Adipose tissue (tissue), 3 donors: ENCODE data around the gene PHF24. TPM values are rescaled to one million over a fixed set of nuclear protein-coding genes. Genes with fewer than 3 reads are reported as not detected.

ENCODE experiments used
- H3K27ac ChIP-seq: one replicate; pipeline ENCODE4 v1.5.1; 2013; ENCODE audit warnings: low read depth, low read length
- WGBS, 3 donors: extraction: QIAGEN DNeasy Blood & Tissue Kit; methylation state at CpG; one replicate each; pipeline ENCODE4 v1.1.7; 2013; 5-methylcytosine and 5-hydroxymethylcytosine counted together
- polyA plus RNA-seq, 3 donors: library from polyadenylated mRNA; stranded (reverse); fragments of 200-250 nt; gene quantifications; one replicate each; pipeline ENCODE4 v1.2.3, GENCODE V29; 2013
- donor health status: healthy with polysubstance abuse.
- donor health status: Bipolar disorder and iron deficiency.
- donor health status: healthy.

Gene PHF24
- polyA plus RNA-seq, 3 donors, result 0.03 to 0.34 (median 0.19) TPM

DNA sequence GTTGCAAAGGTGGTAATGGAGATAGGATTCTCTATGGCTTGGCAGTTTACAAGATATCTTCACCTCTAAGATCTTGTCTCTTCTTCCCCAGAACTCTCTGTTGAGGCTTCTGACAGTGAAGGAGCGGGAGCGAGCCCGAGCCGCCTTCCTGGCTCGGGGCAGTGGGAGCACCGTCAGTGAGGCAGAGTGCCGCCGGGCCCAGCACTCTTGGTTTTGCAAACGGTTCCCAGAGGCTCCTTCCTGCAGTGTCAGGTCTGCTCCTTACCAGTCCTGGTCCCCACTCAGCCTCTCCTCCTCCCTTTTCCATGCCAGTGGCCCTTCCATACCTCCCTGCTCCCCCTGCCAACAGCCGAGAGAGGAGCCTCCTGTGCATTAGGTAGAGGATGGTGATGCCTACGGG lies 18.9 kb downstream of the PHF24 start:
- WGBS, 3 donors, result 84 to 92% (median 90%) methylated on average over 11 of the region's 11 CpGs
- H3K27ac ChIP-seq, result no peak overlapping the region

DNA sequence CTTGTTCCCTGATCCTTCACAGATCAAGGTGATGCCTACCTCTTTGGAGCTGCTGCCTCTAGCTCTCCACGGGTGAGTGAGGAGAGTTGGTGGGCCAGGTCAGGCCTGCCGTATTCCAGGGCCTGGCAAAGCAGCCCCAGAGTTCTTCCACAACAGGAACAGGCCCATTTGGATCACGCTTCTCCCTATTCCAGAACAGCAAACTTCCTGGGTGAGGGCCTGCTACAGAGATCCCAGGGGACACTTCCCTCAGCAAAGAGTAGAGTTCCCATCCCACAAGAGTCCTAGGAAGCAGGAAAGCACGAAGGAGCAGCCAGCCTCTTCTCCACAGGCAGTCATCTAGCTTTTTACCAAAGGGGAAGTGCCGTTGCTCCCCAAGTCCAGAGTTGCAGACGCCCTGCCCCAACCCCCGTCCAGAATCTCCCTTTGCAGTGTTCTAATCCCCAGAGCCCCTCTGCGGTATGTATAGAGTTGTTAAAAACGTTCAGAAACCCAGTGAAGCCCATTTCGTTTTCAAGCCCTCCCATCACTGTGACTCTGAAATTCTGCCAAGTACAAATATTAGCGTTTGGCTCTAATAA lies 22.2 kb downstream of the PHF24 start:
- no peak overlapping the region for H3K27ac ChIP-seq
- WGBS, 3 donors, result 55 to 72% (median 58%) methylated on average over 11 of the region's 11 CpGs

DNA sequence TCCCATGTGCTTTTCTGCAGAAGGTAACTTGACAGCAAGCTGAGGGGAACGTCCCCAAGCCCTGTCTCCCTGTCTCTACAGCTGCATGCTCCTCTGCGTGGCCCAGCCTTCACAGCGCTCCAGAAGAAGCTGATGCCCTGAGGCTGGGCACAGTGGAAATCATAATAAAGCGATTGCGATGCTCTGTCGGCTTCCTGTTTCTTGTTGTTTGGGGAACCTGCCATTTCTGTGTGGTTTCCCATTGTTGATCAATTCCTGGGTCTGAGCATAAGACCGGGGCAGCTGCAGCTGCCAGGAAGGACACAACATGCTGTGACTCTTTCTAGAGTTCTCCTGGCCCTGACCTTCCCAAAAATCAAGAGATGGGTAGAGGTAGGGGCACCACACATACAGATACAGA lies 24.3 kb downstream of the PHF24 start:
- no peak overlapping the region for H3K27ac ChIP-seq
- 43 to 78% (median 51%) methylated on average over 7 of the region's 7 CpGs for WGBS, 3 donors

DNA sequence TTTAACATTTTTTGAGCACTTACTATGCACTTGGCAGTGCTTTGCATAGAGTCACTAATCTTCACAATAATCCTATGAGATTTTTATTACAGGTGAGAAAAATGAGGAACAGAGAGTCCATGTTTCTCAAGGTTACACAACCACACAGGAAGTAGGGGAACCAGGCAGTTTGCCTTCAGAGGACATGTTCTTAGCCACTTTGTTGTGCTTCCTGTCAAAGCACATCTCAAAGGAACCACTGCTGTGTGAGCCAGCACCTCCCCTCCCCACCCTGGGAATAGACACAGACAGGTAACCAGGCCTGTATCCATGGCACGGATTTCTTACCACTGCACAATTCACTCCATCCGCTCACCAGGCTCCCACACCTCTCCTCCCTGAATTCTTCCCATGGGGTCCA lies 25.1 kb downstream of the PHF24 start:
- WGBS, 3 donors, result 69 to 88% (median 79%) methylated on average over 2 of the region's 2 CpGs
- no peak overlapping the region for H3K27ac ChIP-seq

DNA sequence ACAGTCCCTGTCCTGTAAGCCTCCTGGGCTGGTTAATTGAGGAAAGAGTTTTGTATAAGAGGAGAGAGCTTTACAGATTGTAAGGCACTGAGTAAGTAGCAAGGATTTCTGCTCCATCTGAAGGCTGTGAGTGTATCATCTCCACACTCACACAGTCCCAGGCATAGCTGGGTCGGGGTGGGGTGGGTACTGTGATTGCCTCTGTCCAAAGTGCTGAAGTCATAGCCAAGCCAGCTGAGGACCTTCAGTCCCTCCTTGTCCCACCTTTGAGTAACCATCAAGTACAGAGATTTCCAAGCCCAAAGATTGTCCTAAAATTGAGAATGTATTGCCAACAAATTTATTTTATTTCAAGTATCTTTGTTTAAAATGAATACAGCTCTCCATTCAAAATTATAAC lies 26.0 kb downstream of the PHF24 start:
- no peak overlapping the region for H3K27ac ChIP-seq
- 0 to 3% (median 0%) methylated on average over 1 of the region's 1 CpG for WGBS, 3 donors

DNA sequence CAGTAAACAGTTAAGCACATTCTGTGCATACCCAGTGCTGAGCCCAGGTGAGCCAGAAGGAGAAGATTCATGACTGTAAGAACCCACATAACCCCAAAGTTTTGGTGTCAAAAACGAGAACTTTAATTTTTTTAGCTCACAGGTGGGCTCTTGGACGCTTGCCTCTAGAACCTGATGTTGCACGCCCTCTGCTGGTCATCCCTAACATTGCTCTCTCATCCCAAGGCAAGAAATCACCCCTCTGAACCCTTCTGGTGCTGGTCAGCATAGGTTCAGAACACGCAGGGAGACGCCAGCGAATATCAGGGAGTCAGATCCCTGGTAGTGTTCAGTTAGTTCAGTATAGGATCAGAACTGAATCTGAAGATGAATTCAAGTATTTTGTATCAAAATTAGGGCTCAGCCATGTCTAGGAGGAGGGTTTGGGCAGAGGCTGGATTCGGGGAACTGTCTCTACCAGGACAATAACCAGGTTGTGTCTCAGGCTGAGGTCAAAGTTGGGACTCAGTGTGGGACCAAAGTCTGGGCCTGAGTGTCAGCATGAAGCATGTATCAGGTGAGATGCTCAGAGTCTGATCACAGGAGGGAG lies 27.3 kb downstream of the PHF24 start:
- WGBS, 3 donors, result 16 to 20% (median 18%) methylated on average over 7 of the region's 7 CpGs
- H3K27ac ChIP-seq, result no peak overlapping the region

DNA sequence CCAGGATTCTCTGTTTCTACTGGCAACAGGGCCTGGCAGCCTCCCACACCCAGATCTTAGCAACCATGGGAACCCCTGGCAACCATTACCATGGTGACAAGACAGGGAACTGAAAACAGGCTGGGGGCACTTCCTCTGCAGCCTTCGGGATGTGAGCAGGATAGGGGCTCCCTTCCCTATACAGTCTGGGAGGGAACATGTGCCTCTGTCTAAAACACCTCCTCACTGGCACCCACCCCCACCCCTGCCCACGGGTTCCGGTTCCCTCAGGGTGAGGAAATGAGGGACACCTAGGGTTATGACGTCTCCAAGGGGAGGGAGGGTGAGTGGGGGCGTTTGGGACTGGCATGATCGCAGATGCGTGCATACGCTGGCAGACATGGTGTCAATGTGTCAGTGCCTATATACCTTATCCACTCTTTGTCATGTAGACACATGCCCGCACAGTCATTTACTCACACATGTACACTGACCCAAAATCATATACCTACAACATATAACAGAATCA lies 28.5 kb downstream of the PHF24 start:
- 36 to 45% (median 37%) methylated on average over 9 of the region's 9 CpGs for WGBS, 3 donors
- no peak overlapping the region for H3K27ac ChIP-seq

DNA sequence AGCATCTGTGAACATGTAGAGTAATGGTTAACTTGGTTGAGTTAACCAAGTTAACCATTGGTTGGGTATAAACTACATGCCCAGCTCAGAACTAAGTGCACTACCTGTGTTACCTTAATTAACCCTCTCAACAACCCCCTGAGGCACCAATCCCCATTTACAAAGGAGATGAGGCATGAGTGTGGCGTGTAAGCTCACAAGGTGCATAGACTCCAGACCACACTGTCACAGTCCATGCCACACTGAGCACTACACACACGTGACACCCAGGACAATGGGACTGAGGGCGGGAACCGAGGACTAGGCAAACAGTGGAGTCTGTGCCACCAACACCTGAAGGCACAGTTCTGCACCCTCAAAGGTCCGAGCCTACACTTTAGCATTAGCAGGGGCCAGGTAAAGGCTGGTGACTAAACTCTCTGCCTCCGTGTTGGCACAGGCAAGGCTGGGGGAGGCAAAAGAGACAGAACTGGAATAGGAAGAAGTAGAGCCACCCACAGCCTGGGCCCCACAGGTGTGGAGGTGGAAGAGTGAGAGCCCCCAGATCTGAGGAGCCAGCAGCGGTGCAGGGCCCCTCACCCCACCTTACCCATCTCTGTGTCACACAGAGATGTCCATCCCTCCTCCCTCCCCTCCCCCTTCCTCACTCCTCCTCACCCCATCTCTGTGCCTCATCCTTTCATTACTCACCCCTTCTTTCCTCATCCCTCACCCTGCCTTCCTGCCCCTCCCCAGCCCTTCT lies 29.2 kb downstream of the PHF24 start:
- WGBS, 3 donors, result 53 to 81% (median 78%) methylated on average over 6 to 7 of the region's 7 CpGs
- H3K27ac ChIP-seq, result no peak overlapping the region

DNA sequence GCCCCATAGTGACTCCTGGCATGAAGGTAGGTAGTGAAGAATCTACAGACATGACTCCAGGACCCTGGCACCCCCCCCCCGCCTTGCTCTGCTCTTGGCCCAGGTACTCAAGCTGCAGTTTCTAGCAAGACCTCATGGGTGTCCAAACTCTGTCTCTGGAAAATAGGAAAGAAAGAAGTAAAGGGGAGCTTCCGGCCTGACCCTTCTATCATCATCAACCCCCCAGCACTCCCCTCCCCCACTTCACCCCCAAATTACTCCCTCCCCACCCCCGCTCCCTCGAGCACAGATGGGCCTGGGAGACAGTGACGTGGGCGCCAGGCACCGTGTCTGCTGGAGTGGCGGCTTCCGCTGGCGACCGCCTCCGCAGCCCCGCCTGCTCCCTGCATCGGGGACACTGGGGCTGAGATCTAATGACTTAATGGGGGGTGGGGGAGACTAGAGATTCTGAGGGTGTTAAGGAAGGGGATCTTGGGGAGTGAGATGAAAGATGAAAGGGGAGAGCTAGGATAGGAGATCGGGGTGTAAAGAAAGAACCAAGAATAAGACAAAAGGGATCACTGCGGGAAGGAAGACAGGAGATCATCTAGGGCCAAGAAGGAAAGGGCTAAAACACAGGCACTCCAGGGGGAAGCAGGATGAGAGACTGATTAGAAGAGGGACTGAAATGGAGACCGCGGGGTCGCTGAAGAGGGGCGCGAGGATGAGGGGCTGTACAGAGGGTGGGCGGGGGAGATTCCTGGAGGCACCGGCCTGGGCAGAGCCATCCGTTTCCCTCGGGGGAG lies 30.3 kb downstream of the PHF24 start:
- H3K27ac ChIP-seq, result no peak overlapping the region
- WGBS, 3 donors, result 18 to 27% (median 26%) methylated on average over 25 of the region's 25 CpGs

DNA sequence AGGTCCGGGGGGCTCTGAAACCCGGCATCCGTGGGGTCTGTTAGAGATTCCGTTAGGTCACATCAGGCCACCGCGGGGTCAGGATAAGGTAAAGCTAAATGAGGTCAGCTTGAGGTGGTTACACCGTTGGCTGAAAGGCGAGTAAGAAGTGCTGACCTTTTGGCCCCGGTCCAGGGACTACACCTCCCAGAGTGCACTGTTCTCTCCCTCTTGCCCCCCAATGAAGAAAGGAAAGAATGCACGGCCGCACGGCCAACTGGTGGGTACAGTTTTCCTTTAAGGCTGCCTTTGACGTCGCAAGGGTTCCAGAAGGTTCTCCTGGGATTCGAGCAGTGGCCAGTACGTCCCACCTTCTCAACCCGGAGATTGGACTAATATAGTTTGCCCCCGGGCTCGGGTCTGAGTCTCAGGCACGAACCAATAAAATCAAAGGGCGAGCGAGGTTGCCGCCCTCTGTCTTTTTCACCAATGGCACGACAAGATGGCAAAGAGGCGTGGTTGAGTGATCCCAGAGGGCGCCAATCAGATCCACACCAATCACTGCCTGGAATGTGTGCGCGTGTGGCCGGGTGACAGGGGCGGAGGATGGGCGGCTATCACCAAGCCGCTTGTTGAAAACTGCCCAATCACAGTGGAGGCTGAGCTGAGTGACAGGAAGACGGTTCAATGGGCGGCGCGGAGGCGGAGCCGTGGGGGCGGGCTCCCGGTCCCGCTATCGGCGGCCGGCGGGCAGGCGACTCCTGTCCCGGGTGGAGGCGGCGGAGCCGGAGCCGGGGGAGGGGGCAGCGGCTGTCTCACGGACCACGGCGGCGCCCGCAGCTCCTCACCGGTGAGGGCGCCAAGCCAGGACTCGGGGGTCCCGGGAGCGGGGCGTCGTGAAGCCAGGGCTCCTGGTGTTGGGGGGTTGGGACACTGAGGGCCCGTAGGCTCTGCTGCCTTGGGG lies 31.2 kb downstream of the PHF24 start, which contains the start of gene DNAJB5:
Gene DNAJB5 (plus strand): TSS at position 743 of the 943 bp plus-strand sequence. CDS start 886 bp downstream, outside the sequence.
- H3K27ac ChIP-seq, result peak within 1 kb of the TSS; percentile 29
- 0 to 1% (median 0%) methylated on average over 65 of the region's 65 CpGs for WGBS, 3 donors

DNA sequence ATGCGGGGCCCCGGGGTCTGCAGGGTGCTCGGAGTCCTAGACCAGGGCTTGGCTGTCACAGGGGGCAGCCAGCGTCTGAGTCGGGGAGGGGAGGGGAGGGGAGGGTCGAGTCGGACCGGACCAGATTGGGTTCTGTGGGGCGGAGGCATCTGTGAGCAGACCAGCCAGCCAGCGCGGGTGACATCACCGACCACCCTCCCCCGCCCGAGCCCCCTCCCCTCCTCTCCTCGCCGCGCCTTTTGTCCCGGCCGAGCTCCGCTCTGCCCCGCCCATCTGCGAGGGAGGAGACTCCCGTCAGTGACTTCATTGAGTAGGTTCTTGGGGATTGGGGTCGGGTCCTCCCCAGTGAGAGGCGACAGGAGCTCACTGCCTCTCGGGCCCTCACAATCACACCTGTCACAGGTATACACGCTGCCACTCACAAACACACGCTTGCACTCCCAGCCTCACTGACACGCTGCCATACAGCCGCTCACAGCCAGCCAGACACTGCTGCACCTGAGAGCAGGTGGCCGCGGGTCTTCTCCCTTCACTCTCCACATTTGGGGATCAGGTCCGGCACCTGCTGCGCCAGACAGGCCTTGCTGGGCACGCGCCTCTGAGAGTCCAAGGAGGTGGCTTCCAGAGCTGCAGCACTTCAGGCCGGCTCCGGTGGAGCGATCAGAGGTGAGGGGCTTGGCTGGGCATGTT lies 32.0 kb downstream of the PHF24 start:
- 6 to 18% (median 14%) methylated on average over 19 to 39 of the region's 39 CpGs for WGBS, 3 donors
- H3K27ac ChIP-seq, result peak overlapping the region; percentile 29

DNA sequence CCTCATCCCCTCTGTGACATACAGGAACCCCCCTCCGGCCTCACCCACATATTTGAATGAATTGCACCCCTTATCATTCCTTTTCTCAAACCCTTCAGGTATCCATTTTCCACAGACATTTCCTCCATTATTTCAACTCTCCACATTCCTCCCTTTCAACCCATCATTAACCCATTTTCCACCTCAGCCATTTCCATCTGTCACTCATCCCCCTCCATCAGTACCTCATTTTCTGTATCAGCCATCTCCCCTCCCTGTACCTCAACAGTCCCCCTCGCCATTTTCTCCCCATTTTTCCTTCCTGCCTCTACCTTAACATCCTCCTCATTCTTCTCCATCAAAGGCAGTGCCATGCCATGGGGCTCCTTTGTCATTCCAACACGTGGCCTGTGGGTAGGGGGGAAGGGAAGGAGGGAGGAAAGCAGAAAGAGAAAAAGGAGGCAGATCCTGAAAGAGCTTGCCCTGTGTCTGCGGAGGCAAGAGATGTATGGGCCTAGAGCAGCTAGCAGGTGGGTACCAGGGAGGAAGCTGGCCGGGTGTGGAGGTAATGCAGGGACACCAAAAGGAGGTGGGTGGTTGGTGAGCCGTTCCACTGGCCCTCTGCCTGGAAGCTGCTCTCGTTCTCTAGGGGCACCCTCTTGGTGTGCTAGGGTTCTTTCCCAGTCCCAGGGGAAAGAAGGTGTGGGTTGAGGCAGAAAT lies 33.0 kb downstream of the PHF24 start:
- H3K27ac ChIP-seq, result no peak overlapping the region
- 72 to 77% (median 73%) methylated on average over 7 of the region's 7 CpGs for WGBS, 3 donors

DNA sequence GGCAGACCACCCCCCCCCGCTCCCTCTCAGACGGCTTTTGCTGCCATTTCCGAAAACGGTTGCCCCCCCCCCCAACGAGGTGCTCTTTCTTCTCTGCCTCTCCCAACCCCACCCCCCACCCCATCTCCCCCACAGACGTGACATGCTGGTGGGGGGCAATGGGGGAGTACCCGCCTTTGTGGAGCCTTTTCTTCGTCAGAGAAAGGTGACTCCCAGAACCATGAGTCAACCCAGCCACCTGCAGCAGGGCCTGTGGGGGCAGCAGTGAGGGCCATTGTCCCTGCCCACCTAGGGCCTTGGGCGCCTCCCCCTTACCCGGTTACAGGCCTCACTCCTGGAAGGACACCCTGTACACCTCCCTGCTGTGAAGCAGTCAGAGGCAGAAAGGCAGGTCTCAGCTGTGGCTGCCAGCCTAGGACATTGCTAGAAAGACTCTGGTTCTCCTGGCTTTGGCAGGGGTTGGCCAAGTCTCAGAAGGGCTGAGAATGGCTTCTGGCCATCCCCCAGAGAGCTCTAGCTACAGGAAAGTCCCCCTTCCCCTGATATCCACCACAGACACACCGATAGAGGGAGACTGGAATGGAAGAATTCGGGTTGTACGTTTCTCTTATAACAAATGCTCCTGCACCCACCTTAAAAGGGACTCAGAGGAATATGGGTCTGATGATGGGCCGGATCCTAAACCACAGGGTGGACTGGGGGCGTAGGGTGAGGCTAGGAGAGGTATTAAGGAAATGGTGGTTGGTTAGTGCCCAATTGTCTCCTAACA lies 33.7 kb downstream of the PHF24 start:
- H3K27ac ChIP-seq, result no peak overlapping the region
- WGBS, 3 donors, result 74 to 78% (median 76%) methylated on average over 13 to 15 of the region's 15 CpGs

DNA sequence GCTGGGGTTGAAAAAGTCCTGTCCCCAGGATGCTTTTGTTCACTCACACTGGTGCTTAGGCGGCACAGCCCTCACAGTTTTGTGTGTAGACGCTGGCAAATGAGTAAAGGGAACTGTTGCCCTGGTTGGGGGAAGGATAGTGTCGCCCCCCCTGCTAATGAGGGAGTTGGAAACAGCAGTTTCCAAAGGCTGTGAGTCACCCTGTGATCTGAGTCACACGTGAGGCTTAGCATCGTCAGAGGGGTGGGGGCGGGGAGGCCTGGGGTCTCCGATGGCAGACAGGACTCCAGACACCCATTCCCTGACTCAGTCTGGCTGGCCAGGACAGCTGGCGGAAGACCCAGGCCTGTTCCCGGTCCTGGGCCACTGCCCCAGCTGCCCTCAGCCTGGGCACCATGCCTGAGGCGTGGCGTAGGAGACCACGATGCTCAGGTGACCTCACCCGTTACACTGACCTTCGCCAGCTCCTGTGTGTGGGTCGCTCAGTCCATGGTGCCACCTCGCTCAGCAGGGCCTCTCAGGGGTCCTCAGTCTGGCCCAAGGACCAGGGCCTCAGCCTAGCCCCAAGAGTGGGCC lies 34.4 kb downstream of the PHF24 start:
- 69 to 81% (median 72%) methylated on average over 16 of the region's 16 CpGs for WGBS, 3 donors

DNA sequence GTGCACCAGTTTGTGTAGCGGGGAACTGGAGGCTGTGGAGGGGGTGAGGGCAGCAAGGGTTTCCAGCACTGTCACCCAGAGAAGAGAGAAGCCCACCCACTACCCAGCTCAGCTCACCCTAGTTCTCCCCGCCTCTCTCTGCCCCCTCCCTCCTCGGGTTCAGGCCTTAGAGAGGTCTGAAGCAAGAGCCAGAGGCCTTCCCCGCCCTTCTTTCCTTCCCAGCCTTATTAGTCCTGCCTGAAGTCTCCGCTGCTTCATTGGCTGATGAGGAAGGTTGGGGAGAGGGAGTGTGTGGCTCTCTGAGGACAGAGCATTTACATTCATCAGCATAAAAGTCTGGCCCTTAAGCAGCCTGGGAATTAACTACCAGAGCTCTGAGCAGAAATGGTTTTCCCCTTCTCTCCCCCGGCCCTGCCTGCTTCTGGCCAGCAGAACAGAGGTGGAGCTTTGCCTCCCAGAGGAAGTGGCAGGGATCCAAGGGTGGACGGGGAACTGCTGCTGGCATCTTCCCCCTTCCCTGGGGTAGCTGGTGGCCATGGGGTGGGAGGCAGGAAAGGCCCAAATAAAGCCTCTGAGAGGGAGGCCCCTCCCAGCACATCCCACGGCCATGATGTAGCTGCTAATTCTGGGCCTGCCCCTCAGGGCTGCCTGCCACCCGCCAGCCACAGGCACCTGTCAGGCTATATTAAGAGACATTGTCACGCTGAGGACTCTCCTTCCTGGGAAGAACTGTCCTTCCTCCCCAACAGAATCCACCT lies 35.6 kb downstream of the PHF24 start:
- H3K27ac ChIP-seq, result peak overlapping the region; percentile 76
- whole genome bisulfite sequencing, 3 donors, result 33 to 55% (median 38%) methylated on average over 9 to 10 of the region's 10 CpGs

More for the DNA sequence above, 34.4 kb downstream of the PHF24 start:
- peak overlapping the region; percentile 76 for H3K27ac ChIP-seq
